ENCODE data around the gene OR56B1.
"Not testable (repeated sequence)": the region's sequence is repeated elsewhere in the genome, so short reads cannot be mapped to it uniquely, and the experiment has no call there.

The OR56B1 gene

DNA sequence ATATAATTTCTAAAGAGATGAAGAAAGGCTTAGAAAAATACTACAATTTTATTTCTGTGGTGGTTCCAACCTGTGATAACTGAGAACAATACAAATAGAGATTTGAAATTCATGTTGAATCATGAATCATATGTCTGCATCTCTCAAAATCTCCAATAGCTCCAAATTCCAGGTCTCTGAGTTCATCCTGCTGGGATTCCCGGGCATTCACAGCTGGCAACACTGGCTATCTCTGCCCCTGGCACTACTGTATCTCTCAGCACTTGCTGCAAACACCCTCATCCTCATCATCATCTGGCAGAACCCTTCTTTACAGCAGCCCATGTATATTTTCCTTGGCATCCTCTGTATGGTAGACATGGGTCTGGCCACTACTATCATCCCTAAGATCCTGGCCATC, at the start of gene OR56B1:
OR56B1 (plus strand) TSS at position 53 of the 400 bp plus-strand sequence; CDS start at position 122, 69 bp downstream.
- no peak for DNase-seq (ENCODE audit: low read depth in 2 of 3, low spot score in 2 of 3)

- DNase-seq (ENCODE audit: low read depth in 2 of 3, low spot score in 2 of 3): no peak
Measured at GRCh38 chr11:5688482-5688881, 47.8 kb upstream of the OR56B1 start.

DNA sequence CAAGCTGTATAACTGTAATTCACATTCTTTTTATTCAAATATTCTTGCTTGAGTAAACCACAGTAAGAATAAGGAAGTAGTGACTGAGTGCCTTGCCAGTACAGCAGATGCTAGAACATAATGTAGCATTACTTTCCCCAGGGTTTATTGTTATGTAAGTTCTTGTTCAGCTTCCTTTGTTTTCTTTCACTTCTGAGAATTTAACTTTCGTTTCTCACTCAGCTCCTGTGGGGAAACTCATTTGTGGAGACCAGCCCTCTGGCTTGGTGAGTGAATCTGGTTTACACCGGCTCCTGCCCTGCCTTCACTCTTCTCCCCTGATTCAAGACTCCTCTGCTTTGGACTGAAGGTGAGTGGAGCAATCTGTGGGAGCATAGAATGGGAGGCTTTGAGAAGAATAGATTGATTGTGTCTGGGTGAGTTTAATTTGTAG, 46.7 kb upstream of the OR56B1 start, which contains the start of gene TRIM22:
TRIM22 (plus strand) TSS at position 240 of the 433 bp plus-strand sequence. CDS start 6,443 bp downstream, outside the sequence.
- no peak for DNase-seq (ENCODE audit: low read depth in 2 of 3, low spot score in 2 of 3)

GRCh38 chr11:5690216-5690615, 46.0 kb upstream of the OR56B1 start:
- DNase-seq (ENCODE audit: low read depth in 2 of 3, low spot score in 2 of 3): no peak

DNA sequence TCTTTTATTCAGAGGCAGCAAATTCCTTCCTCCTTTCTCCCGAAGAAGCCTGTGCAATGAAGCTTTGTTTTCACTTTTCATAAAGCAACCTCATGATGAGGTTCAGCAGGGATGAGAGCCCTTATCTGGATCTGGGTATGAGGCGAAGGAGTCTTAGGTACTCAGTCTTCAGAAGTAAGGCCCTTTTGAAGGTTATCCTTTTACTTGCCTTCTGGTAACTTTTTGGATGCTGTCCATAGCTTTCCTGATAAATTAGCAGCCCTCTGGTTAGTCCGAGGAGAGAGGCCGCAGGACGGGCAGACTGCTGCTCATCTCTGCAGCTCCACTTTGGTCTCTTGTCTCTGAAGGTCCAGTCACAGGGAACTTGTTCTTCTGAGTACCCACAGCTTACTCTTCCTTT, 45.5 kb upstream of the OR56B1 start:
- no peak for DNase-seq (ENCODE audit: low read depth in 2 of 3, low spot score in 2 of 3)

DNA sequence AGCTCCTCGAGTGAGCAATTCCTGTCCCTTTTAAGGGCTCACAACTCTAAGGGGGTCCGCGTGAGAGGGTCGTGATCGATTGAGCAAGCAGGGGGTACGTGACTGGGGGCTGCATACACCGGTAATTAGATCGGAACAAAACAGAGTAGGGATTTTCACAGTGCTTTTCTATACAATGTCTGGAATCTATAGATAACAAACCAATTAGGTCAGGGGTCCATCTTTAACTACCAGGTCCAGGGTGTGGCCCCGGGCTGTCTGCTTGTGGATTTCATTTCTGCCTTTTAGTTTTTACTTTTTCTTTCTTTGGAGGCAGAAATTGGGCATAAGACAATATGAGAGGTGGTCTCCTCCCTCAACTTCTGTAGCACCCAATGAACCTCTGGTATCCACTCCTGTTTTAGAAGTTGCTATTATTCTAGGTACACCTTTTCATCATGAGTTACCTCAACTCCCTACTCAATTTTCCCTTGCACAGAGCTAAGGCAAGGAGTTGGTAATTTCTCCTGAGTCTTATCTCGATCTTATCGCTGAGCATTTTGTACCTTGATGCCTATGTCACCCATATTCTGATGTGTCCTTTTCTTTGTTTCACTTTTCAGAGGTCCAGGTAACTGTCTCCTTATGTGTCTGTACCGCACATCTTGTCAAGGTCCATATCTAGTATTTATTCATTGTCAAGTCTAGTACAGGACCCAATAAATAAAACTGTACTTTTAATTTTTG, 44.8 kb upstream of the OR56B1 start:
- not testable (repeated sequence) for DNase-seq (ENCODE audit: low read depth in 2 of 3, low spot score in 2 of 3)

- no peak for DNase-seq (ENCODE audit: low read depth in 2 of 3, low spot score in 2 of 3)
Measured at GRCh38 chr11:5691964-5692361, 44.3 kb upstream of the OR56B1 start.

DNA sequence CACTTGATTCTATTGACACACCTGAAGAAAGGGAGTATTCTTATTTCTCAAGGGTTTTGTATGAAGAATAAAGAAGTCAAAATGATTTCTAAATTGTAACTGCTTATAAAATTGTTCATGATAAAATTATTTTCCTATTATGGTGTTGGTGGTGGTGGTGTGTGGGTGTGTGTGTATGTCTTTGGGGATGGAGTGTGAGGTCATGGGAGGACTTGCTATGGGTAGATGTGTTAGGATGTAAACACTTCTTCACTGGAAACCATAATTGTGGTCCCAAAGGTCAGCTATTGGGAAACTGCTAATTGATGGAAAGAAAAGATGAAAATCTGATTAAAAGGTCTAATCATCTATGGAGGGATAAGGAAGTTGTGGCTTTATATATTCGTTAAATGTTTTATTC, 41.6 kb upstream of the OR56B1 start:
- DNase-seq (ENCODE audit: low read depth in 2 of 3, low spot score in 2 of 3): no peak

DNA sequence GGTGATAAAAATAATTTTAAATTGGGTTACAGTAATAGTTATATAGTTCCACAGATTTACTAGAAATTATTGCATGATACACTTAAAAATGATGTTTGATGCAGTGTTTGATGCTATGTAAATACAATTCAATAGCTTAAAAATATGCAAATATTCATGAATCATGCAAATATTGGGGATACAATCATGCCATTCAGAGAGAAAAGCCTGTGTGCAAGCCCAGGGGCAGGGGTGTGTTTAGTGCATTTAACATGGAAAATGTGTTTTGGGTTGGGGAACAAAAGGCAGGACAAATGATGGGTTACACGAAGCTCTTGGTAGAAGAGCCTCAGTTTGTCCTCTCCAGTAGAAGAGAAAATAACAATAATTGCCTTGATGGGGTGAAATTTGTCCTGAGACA, 40.7 kb upstream of the OR56B1 start:
- no peak for DNase-seq (ENCODE audit: low read depth in 2 of 3, low spot score in 2 of 3)

DNA sequence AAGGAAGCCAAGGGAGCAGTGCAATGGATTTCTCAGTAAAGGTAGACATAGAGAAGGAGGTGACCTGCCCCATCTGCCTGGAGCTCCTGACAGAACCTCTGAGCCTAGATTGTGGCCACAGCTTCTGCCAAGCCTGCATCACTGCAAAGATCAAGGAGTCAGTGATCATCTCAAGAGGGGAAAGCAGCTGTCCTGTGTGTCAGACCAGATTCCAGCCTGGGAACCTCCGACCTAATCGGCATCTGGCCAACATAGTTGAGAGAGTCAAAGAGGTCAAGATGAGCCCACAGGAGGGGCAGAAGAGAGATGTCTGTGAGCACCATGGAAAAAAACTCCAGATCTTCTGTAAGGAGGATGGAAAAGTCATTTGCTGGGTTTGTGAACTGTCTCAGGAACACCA, 40.0 kb upstream of the OR56B1 start:
- no peak for DNase-seq (ENCODE audit: low read depth in 2 of 3, low spot score in 2 of 3)

DNA sequence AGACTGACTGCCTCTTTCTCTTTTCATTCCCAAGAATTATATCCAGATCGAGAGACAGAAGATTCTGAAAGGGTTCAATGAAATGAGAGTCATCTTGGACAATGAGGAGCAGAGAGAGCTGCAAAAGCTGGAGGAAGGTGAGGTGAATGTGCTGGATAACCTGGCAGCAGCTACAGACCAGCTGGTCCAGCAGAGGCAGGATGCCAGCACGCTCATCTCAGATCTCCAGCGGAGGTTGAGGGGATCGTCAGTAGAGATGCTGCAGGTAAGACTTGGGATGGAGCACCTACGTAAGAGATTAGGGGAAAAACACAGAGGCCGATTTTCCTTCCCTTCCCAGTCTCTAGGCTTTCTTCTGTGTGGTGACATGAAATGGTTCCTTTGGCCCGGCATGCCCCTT, 38.0 kb upstream of the OR56B1 start:
- no peak for DNase-seq (ENCODE audit: low read depth in 2 of 3, low spot score in 2 of 3)

DNA sequence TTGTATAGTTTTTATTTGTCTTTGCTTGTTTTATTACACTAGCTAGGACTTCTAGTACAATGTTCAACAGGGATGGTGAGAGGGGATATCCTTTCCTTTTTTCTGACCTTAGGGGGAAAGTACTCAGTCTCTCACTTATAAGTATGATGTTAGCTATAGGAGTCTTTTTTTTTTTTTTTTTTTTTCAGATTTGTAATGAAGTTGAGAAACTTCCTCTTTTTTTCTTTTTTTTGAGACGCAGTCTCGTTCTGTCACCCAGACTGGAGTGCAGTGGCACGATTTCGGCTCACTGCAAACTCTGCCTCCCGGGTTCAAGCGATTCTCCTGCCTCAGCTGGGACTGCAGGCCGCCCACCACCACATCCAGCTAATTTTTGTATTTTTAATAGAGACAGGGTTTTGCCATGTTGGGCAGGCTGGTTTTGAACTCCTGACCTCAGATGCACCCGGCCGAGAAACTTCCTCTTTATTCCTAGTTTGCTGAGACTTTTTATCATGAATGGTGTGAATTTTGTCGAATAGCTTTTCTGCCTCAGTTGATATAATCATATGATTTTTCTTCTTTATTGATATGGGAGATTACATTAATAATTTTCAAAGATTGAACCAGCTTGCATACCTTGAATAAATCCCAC, 35.7 kb upstream of the OR56B1 start:
- no peak for DNase-seq (ENCODE audit: low read depth in 2 of 3, low spot score in 2 of 3)

DNA sequence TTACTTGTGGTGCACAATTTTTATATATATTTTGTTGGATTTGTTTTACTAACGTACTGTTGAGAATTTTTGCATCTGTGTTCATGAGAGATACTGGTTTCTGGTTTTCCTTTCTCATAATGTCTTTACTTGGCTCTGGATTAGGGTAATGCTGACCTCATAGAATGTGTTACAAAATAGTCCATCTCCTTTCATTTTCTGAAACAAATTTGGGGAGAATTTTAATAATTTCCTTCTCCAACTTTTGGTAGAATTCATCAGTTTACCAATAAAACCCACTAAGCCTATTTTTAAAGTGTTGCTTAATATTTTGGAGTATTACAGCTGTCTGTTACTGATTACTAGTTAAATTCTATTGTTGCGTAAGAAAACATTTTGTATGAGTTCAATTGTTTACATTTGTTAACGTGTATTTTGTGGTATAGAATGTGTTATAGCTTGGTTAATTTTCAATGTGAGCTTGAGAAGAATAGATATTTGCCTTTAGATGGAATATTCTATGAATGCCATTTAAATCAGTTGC, 35.1 kb upstream of the OR56B1 start:
- DNase-seq (ENCODE audit: low read depth in 2 of 3, low spot score in 2 of 3): no peak

- no peak for DNase-seq (ENCODE audit: low read depth in 2 of 3, low spot score in 2 of 3)
Measured at GRCh38 chr11:5703741-5704536, 32.3 kb upstream of the OR56B1 start.

GRCh38 chr11:5705688-5706087, 30.6 kb upstream of the OR56B1 start:
- no peak for DNase-seq (ENCODE audit: low read depth in 2 of 3, low spot score in 2 of 3)

DNA sequence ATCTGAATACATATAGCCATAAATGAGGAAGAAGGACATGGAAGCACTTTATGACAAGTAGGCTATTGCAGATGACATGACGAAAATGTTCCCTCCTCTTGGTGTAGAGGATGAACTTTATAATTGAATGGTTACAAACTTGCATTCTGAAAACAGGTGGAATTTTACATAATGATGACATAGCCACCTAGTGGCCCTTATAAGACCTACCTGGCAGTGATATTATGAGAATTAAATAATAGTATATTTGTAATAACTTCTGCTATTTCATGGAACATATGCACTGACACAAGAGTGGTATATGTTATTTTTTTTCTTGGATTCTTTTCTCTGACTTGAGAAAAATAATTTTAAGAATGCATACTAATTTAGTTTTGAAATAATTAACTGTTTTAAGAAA, 23.7 kb upstream of the OR56B1 start:
- DNase-seq (ENCODE audit: low read depth in 2 of 3, low spot score in 2 of 3): no peak

- DNase-seq (ENCODE audit: low read depth in 2 of 3, low spot score in 2 of 3): no peak
Measured at GRCh38 chr11:5713695-5714094, 22.6 kb upstream of the OR56B1 start.

- not testable (repeated sequence) for DNase-seq (ENCODE audit: low read depth in 2 of 3, low spot score in 2 of 3)
Measured at GRCh38 chr11:5716518-5716917, 19.7 kb upstream of the OR56B1 start.

DNA sequence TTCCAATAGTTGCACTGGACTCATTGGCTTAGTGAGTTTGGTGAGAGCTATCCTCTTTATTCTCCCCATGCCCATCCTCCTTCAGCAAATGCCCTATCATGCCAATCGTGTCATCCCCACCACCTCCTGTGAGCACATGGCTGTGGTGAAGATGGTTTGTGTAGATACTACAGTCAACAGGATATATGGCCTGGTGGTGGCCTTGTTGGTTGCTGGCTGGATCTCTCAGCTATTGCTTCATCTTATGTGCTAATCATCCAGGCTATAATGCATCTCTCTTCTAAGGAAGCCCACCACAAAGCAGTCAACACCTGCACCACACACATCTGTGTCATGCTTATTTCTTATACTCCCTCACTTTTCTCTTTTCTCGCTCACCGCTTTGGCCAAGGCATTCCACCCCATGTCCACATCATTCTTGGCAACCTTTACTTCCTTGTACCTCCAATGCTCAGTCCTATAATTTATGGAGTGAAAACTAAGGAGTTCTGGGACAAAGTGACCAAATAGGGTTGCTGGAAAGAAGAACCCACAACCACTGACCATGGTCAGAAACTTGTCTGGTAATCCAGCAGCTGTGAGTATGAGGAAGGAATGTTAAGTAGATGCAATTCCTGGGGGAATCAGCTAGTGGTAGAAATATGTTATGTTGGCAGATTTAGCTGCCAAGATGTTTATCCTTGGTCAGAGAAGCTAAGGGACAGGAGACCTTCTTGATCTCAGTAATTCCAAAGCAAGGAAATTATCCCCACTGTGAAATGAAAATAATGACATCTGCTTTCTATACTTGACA, 16.3 kb upstream of the OR56B1 start:
- DNase-seq (ENCODE audit: low read depth in 2 of 3, low spot score in 2 of 3): no peak

- DNase-seq (ENCODE audit: low read depth in 2 of 3, low spot score in 2 of 3): no peak
Measured at GRCh38 chr11:5722622-5723021, 13.6 kb upstream of the OR56B1 start.

DNA sequence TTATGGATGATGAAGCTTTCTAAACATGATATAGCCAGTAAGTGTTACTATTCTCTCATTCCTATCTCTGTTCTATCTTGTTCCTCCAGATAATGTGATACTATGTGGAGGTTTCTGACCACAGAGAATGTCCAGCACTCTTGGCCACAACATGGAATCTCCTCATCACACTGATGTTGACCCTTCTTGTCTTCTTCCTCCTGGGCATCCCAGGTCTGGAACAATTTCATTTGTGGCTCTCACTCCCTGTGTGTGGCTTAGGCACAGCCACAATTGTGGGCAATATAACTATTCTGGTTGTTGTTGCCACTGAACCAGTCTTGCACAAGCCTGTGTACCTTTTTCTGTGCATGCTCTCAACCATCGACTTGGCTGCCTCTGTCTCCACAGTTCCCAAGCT, 9.9 kb upstream of the OR56B1 start:
- no peak for DNase-seq (ENCODE audit: low read depth in 2 of 3, low spot score in 2 of 3)

Data from activated CD8-positive, alpha-beta memory T cell treated with anti-CD3 and anti-CD28 coated beads for 48 hours (primary cell).